ENCODE measurements around the gene CDHR1.

DNA sequence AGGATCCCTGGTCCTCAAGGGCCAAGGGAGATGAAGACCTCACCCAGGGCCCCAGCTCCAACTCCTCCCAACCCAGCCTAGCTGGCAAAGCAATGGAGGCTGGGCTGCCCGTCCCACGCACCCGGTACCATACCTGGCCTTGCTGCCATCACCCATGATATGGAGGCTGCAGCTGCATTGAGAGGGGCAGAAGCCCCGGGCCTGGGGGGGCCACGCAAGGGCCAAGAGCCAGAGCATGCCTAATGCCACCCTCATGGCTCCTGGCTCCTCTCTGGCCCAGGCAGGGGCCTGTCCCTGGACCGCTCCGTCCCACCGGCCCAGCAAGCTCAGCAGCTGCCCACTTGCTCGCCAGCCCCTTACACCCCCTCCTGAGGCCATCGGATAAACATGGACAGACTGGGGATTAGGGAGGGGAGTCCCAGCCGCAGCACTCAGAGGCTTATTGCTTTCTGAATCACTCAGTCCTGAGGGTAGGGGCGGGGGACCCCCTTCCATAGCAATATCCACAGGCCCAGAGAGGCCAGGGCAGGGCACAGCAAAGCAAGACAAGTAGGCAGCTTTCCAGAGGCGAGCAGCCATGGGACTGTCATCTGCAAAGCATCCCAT lies 47.0 kb downstream of the CDHR1 start, which contains the start of gene LRIT1:
- TF ChIP-seq, protein P1, sequence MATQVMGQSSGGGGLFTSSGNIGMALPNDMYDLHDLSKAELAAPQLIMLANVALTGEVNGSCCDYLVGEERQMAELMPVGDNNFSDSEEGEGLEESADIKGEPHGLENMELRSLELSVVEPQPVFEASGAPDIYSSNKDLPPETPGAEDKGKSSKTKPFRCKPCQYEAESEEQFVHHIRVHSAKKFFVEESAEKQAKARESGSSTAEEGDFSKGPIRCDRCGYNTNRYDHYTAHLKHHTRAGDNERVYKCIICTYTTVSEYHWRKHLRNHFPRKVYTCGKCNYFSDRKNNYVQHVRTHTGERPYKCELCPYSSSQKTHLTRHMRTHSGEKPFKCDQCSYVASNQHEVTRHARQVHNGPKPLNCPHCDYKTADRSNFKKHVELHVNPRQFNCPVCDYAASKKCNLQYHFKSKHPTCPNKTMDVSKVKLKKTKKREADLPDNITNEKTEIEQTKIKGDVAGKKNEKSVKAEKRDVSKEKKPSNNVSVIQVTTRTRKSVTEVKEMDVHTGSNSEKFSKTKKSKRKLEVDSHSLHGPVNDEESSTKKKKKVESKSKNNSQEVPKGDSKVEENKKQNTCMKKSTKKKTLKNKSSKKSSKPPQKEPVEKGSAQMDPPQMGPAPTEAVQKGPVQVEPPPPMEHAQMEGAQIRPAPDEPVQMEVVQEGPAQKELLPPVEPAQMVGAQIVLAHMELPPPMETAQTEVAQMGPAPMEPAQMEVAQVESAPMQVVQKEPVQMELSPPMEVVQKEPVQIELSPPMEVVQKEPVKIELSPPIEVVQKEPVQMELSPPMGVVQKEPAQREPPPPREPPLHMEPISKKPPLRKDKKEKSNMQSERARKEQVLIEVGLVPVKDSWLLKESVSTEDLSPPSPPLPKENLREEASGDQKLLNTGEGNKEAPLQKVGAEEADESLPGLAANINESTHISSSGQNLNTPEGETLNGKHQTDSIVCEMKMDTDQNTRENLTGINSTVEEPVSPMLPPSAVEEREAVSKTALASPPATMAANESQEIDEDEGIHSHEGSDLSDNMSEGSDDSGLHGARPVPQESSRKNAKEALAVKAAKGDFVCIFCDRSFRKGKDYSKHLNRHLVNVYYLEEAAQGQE (IDR thresholded peaks at IDR 0.05) = no peak
- TF ChIP-seq YY1 (IDR thresholded peaks at IDR 0.05) (no peak), RXRA (IDR thresholded peaks at IDR 0.05) (no peak), SP1 (IDR thresholded peaks at IDR 0.05) (no peak), JUND (IDR thresholded peaks at IDR 0.05) (no peak)
- TF ChIP-seq, protein P2, sequence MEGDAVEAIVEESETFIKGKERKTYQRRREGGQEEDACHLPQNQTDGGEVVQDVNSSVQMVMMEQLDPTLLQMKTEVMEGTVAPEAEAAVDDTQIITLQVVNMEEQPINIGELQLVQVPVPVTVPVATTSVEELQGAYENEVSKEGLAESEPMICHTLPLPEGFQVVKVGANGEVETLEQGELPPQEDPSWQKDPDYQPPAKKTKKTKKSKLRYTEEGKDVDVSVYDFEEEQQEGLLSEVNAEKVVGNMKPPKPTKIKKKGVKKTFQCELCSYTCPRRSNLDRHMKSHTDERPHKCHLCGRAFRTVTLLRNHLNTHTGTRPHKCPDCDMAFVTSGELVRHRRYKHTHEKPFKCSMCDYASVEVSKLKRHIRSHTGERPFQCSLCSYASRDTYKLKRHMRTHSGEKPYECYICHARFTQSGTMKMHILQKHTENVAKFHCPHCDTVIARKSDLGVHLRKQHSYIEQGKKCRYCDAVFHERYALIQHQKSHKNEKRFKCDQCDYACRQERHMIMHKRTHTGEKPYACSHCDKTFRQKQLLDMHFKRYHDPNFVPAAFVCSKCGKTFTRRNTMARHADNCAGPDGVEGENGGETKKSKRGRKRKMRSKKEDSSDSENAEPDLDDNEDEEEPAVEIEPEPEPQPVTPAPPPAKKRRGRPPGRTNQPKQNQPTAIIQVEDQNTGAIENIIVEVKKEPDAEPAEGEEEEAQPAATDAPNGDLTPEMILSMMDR (IDR thresholded peaks at IDR 0.05; ENCODE audit: low read depth, low read length, missing input control) = no peak

All from liver (tissue), 3 donors.